ENCODE measurements around the gene SPNS2. TPM values are rescaled to one million over a fixed set of nuclear protein-coding genes. Genes with fewer than 3 reads are reported as not detected.

The SPNS2 gene
- total RNA-seq, 1 experiment from 2014 or later, result not detected

DNA sequence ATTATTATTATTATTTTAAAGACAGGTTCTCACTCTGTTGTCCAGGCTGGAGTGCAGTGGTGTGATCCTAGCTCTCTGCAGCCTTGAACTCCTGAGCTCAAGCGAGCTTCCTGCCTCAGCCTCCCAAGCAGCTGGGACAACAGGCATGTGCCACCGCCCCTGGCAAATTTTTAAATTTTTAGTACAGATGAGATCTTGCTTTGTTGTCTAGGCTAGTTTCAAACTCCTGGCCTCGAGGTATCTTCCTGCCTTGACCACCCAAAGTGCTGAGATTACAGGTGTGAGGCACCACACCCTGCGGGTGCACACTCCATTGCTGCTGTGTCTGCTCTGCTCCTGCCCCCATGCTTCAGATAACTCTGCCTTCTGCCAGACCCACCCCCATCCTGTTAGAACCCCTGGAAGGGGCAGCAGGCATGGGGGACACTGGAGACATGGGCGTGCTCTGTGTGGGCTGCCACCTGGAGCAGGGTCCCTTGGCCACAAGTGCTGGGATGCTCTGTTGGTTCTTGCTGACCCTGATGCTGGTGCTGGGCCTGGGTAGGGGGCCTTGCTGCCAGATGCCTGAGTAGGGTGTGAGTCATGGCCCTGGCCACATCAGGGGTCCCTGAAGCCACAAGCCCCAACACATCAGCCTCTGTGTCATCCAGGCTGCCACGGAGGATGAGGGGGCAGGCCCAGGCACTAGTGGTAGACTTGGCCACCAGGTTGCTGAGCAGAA lies 59.1 kb downstream of the SPNS2 start:
- H3K27ac Mint-ChIP-seq (ENCODE audit: low read depth, unreplicated experiment), result no peak overlapping the region
- BruUV-seq (replicated peaks), result no TSS peak
- H3K27me3 Mint-ChIP-seq (ENCODE audit: insufficient read depth, unreplicated experiment), result no peaks in the 10 kb centered on the region
- H3K9me3 Mint-ChIP-seq (ENCODE audit: unreplicated experiment), result no peaks in the 10 kb centered on the region
- intact Hi-C loops (cut with micrococcal nuclease), result no loop called here
- DNase-seq (ENCODE audit: unreplicated experiment), result no peak
- H3K4me3 Mint-ChIP-seq (ENCODE audit: unreplicated experiment), result no peak overlapping the region
- POLR2A ChIA-PET, result interaction anchor here (0.6 to 1.6 kb wide), 3 partner anchors 16 to 1114 kb away, joined by 3 to 5 read pairs (median 3); partner anchors contain the start of gene CAMKK1
- TF ChIP-seq, protein P1, sequence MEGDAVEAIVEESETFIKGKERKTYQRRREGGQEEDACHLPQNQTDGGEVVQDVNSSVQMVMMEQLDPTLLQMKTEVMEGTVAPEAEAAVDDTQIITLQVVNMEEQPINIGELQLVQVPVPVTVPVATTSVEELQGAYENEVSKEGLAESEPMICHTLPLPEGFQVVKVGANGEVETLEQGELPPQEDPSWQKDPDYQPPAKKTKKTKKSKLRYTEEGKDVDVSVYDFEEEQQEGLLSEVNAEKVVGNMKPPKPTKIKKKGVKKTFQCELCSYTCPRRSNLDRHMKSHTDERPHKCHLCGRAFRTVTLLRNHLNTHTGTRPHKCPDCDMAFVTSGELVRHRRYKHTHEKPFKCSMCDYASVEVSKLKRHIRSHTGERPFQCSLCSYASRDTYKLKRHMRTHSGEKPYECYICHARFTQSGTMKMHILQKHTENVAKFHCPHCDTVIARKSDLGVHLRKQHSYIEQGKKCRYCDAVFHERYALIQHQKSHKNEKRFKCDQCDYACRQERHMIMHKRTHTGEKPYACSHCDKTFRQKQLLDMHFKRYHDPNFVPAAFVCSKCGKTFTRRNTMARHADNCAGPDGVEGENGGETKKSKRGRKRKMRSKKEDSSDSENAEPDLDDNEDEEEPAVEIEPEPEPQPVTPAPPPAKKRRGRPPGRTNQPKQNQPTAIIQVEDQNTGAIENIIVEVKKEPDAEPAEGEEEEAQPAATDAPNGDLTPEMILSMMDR (IDR thresholded peaks at IDR 0.05; ENCODE audit: unreplicated experiment), result no peak
- peaks cover 18% of the 10 kb centered on the region for H3K4me1 Mint-ChIP-seq (ENCODE audit: insufficient read depth, unreplicated experiment)
- CTCF ChIA-PET, result interaction anchor here (0.6 to 3.9 kb wide), 3 partner anchors 9 to 137 kb away, joined by 4 to 23 read pairs (median 10); no protein-coding TSS in a partner anchor
- H3K36me3 Mint-ChIP-seq (ENCODE audit: insufficient read depth, unreplicated experiment), result peaks cover 25% of the 10 kb centered on the region

DNA sequence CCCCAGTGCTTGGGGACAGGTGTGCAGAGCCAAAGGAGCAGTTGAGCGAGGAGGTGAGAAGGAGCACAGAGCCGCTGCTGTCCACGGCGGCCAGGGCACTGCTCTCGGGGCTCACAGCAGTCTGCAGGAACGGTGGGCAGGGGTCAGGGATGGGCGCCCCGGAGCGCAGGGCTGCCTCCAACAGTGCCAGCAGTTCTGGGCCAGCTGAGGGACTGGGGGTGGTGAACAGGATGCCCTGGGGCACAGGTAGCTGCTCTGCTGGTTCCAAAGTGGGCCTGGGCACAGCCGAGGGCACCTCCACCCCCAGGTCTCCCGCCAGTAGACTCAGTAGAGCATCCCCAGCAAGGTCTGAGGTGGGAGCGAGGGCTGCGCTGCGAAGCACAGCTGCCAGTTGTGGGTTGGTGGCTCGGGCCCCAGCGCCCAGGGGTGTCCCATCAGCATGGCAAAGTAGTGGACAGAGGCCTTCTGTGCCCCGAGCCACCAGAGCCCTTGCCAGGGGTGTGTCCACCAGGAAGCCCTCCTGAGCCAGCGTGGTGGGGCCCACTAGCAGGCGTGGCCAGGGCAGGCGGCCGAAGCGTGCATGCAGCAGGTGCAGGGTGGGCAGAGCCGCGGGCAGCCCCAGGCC lies 59.8 kb downstream of the SPNS2 start:
- Mint-ChIP-seq H3K36me3 (ENCODE audit: insufficient read depth, unreplicated experiment) (peaks cover 19% of the 10 kb centered on the region), H3K9me3 (ENCODE audit: unreplicated experiment) (no peaks in the 10 kb centered on the region), H3K27ac (ENCODE audit: low read depth, unreplicated experiment) (no peak overlapping the region), H3K4me1 (ENCODE audit: insufficient read depth, unreplicated experiment) (peaks cover 18% of the 10 kb centered on the region), H3K27me3 (ENCODE audit: insufficient read depth, unreplicated experiment) (no peaks in the 10 kb centered on the region), H3K4me3 (ENCODE audit: unreplicated experiment) (no peak overlapping the region)
- TF ChIP-seq, protein P1 (IDR thresholded peaks at IDR 0.05; ENCODE audit: unreplicated experiment), result no peak
- ChIA-PET CTCF (interaction anchor here (3.9 kb wide), 1 partner anchor 9 kb away, joined by 23 read pairs; no protein-coding TSS in a partner anchor), POLR2A (interaction anchor here (1.6 kb wide), 1 partner anchor 16 kb away, joined by 5 read pairs; no protein-coding TSS in a partner anchor)
- no TSS peak for BruUV-seq (replicated peaks)
- no peak for DNase-seq (ENCODE audit: unreplicated experiment)
- intact Hi-C loops (cut with micrococcal nuclease), result no loop called here

DNA sequence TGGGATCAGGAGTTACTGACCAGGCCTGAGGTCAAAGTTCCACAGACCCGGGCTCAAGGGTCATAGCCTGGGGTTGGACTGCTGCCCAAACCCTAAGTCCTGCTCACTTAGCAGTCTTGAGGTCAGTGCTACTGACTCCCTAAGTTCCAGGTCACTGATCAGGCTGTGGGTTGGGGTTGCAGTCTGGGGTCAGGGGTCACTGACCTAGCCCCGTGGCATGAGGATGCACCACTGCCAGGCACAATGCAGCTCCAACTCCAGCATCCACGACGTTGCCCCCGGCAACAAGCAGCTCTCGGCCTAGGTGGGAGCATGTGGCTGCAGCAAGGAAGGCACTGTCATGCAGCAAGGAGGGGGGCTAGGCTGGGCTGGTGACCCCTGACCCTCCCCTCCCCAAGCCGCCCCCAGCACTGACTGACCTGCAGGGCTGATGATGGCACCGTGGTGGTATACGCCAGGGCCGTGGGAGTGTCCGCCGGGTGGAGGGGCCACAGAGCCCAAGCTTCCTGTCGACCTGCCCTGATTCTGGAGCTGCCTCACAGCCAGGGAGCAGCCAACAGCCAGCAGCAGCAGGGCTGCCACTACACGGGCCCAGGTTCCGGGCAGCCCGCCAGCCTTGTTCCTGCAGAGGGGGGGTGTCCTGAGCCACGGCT lies 60.6 kb downstream of the SPNS2 start:
- TF ChIP-seq, protein P1 (IDR thresholded peaks at IDR 0.05; ENCODE audit: unreplicated experiment), result no peak
- ChIA-PET POLR2A (no interaction called here), CTCF (interaction anchor here (3.9 to 5.0 kb wide), 2 partner anchors 8 to 66 kb away, joined by 23 to 32 read pairs; no protein-coding TSS in a partner anchor)
- H3K4me3 Mint-ChIP-seq (ENCODE audit: unreplicated experiment), result no peak overlapping the region
- H3K9me3 Mint-ChIP-seq (ENCODE audit: unreplicated experiment), result no peaks in the 10 kb centered on the region
- intact Hi-C loops (cut with micrococcal nuclease), result no loop called here
- H3K4me1 Mint-ChIP-seq (ENCODE audit: insufficient read depth, unreplicated experiment), result peaks cover 18% of the 10 kb centered on the region
- DNase-seq (ENCODE audit: unreplicated experiment), result no peak
- peaks cover 10% of the 10 kb centered on the region for H3K36me3 Mint-ChIP-seq (ENCODE audit: insufficient read depth, unreplicated experiment)
- BruUV-seq (replicated peaks), result no TSS peak
- H3K27me3 Mint-ChIP-seq (ENCODE audit: insufficient read depth, unreplicated experiment), result no peaks in the 10 kb centered on the region
- no peak overlapping the region for H3K27ac Mint-ChIP-seq (ENCODE audit: low read depth, unreplicated experiment)

DNA sequence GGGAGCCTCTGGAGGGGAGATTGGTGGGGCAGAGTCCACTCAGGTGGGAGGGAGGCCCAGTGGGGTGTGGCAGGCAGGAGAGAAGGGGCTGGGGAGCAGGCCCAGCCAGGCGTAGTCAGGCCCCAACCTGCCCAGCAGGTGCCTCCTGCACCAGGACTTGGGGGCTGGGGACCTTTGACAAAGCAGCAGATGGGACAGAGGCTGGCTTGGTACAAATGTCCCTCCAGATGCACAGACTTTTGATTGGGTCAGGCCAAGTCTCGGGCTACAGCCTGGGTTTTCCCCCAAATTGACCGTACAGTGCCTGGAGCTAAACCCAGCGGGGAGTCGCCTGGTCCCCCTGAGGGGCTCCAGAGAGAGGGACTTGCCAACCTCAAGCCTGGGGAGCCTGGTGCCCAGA lies 61.3 kb downstream of the SPNS2 start:
- POLR2A ChIA-PET, result no interaction called here
- Mint-ChIP-seq H3K27me3 (ENCODE audit: insufficient read depth, unreplicated experiment) (no peaks in the 10 kb centered on the region), H3K27ac (ENCODE audit: low read depth, unreplicated experiment) (no peak overlapping the region), H3K9me3 (ENCODE audit: unreplicated experiment) (no peaks in the 10 kb centered on the region), H3K4me1 (ENCODE audit: insufficient read depth, unreplicated experiment) (peaks cover 18% of the 10 kb centered on the region), H3K4me3 (ENCODE audit: unreplicated experiment) (no peak overlapping the region), H3K36me3 (ENCODE audit: insufficient read depth, unreplicated experiment) (peaks cover 3% of the 10 kb centered on the region)
- no peak for DNase-seq (ENCODE audit: unreplicated experiment)
- CTCF ChIA-PET, result interaction anchor here (1.4 to 5.0 kb wide), 2 partner anchors 66 to 139 kb away, joined by 5 to 32 read pairs; no protein-coding TSS in a partner anchor
- no TSS peak for BruUV-seq (replicated peaks)
- TF ChIP-seq, protein P1 (IDR thresholded peaks at IDR 0.05; ENCODE audit: unreplicated experiment), result no peak
- intact Hi-C loops (cut with micrococcal nuclease), result loop anchor here (10.0 kb wide), 1 partner anchor 505 kb away; no protein-coding TSS in a partner anchor
